SK-N-MC (cell line): ENCODE measurements around the gene CNPY3.

Experiments
- EZH2 ChIP-seq: fragments of 200-600 bp; sonication (generic); IDR thresholded peaks from one replicate; pipeline ENCODE4 v1.6.1; 2017; ENCODE audit warnings: antibody characterized with exemption
- FOXP2 ChIP-seq: optimal IDR thresholded peaks from 2 replicates; pipeline ENCODE3; 2011; ENCODE audit warnings: mild to moderate bottlenecking, moderate library complexity; ENCODE audit not compliant: insufficient read depth; ENCODE audit errors: extremely low read length, control extremely low read depth
- POLR2AphosphoS5 ChIP-seq: IDR thresholded peaks from 2 replicates; pipeline ENCODE4 v1.6.1; 2012; ENCODE audit warnings: mild to moderate bottlenecking, low read depth, low read length, borderline replicate concordance

DNA sequence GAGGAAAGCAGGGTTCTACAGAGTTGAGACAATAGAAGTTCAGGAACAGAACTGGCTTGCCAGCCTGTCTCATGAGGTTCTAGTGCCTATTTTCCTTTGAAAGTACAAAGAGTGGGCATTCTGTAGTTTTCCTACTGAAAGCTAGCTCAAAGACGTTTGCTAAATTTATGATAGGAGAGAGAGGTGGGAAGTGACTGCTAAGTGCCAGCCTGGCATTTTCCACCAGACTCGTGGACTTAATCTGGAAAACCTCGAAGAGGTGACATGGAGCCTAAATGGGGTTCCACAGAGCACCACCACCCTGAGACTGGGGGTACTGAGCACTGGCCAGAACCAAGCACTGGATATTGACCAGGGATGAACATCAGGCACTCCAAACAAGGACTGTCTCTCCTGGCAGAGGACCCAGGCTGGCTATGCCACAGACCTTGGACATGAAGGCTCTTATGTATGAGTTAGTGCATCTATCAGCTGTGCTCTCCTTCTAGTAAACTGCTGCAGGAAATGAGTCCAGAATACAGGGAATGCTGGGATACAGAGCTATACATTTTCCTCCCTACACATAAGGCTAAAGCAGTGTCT, 42.6 kb downstream of the CNPY3 start:
- TF ChIP-seq EZH2 (no peak), POLR2AphosphoS5 (no peak), FOXP2 (no peak)
